Activated CD4-positive, CD25-positive, alpha-beta regulatory T cell treated with anti-CD3 and anti-CD28 coated beads, Interleukin-2, amount 50 U/mL, for 16 hours (primary cell): ENCODE measurements around the gene TFEB.

ENCODE experiments used
- DNase-seq: peaks from one replicate; pipeline ENCODE4 v3.0.0-alpha.2; 2020; ENCODE audit warnings: low read depth, low spot score

Gene TFEB

DNA sequence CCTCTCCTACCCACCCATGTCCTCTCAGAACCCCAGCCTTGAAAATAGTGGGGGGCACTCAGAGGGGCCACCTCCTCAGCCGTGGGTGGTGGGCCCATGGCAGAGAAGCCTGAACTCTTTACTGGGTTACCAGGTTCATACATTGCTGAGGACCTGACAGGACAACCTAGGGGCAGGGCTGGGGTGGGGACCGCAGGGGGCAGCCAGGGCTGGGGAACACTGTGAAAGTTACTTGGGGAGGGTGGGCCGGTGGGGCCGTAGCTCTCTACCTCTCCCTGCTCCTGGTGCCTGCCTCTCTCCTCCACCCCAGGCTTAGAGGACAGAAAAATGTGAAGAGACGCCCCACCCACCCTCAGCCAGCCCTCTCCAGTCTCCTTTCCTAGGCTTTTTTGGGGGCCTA is 81.7 kb downstream of the TFEB start:
- no peak for DNase-seq

DNA sequence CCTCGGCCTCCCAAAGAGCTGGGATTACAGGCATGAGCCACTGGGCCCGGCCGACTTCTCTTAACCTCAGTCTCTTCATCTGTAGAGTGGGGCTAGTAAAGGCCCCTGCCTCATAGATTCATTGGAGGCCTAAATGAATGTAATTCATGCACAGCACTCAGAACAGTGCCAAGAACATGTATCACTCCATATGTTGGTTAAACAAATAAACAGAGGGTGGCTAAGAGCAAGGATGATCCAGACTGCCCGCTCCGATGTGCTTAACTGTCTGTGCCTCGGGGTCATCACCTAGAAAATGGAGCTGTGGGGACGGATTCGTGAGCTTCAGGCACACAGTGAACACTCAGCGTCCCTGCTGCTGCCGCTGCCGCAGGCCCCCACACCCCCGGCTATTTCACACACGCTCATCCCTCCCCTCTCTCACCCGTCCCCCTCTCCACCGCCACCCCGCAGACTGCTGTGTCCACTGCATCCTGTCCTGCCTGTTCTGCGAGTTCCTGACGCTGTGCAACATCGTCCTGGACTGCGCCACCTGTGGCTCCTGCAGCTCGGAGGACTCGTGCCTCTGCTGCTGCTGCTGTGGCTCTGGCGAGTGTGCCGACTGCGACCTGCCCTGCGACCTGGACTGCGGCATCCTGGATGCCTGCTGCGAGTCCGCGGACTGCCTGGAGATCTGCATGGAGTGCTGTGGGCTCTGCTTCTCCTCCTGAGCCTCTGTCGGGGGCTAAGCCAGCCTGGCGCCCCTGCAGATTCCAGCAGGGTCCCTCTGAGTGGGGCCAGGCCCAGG is 82.3 kb downstream of the TFEB start:
- DNase-seq = no peak

DNA sequence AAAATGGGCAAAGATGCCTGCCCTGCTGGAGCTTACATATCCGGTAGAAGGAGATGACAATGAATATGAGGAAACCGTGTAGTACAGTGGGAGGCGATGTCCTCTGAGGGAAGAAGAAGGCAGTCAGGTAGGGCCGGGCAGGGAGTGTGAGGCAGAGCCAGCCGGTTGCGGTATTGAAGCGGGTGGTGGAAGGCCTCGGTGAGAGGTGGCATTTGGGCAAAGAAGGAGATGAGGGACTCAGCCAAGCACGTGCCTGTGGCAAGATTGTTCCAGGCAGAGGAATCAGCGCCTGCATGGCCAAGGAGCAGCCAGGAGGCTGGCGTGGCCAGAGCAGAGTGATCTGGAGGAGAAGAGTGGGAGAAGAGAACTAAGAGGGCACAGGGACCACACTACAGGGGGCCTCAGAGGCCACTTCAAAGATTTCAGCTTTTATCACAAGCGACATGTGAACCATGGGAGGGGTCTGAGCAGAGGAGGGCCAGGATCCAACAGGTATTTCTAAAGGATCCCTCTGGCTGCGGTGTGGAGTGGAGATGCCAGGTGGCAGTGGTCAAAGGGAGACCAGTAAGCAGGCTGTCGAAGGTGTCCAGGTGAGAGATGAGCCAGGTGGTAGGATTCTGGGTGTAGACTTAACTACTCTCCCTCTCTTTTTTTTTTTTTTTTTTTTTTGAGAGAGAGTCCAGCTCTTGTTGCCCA is 83.3 kb downstream of the TFEB start:
- DNase-seq = no peak

DNA sequence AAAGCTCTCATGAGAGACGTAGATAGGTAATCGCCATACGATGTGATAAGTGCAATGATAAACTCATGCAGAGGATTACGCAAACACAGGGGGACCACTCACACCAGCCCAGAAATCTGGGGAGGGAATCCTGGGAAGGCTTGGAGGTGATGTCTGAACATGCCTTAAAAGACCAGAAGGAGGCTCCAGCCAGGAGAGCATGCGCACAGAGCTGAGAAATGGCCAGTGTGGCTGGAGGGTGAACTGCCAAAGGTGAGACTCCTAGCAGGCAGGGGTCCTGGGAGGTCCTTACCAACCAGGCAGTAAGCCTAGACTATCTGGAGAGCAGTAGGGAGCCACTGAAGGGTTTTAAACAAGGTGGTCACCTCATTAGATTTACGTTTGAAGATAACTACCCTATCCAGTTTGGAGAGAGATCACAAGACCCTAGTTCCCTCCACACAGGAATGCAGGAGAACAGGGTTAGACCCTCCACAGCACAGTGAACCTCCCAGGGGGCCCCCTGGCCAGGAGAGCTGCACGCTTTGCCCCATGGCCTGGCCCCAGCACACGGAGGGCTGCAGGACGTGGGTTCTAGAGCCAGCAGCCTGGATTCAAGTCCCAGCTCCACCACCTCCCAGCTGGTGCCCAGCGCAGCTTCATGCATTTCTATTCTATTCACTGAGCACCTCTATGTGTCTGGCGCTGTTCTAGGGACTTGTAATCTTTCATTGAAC is 84.0 kb downstream of the TFEB start:
- no peak for DNase-seq

DNA sequence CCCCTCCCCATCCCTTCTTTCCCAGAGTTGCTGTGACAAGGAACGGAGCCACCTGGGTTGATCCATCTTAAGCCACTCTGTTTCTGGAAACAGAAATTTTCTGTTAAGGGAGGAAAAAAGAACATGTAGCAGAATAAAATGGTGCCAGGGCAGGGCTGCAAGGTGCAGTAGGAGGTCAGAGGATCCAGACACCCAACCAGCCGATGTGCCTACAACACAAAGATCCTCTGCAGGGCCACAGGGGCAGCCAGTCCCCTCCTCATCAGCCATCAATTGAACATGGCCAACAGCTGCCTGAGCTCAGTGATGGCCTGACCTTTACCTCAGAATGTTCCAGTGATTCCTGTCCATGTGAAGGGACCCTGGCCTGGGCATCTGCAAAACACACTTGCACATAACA is 85.3 kb downstream of the TFEB start:
- DNase-seq = no peak

DNA sequence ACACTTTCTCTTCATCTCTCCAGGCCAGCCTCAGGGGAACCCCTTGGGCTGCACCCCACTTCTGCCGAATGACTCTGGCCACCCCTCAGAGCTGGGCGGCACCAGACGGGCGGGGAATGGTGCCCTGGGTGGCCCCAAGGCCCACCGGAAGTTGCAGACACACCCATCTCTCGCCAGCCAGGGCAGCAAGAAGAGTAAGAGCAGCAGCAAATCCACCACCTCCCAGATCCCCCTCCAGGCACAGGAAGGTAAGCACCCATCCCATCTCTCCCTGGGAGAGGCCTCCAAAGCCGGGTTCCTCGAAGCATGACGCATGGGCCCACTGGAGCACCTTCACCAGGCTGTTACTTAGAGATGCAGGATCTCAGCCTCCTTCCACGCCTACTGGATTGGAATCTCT is 85.8 kb downstream of the TFEB start:
- no peak for DNase-seq

DNA sequence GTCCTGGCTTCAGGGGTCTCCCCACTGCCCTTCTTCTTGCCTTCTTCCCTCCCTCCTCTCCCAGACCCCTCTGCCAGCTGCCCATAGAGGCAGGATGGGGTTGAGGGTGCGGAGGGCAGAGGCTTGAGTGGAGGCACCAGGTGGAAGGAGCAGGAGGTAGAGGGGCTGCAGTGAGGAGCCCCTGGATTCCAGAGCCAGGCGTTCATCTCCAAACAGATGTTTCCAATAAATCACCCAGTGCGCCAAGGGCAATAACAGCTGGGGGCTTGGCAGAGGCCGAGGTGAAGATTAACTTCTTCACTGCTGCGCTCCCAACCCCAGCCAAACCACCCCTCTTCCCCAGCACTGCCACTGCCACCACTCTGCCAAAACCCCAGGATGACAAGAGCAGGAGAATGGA is 86.5 kb downstream of the TFEB start:
- no peak for DNase-seq

DNA sequence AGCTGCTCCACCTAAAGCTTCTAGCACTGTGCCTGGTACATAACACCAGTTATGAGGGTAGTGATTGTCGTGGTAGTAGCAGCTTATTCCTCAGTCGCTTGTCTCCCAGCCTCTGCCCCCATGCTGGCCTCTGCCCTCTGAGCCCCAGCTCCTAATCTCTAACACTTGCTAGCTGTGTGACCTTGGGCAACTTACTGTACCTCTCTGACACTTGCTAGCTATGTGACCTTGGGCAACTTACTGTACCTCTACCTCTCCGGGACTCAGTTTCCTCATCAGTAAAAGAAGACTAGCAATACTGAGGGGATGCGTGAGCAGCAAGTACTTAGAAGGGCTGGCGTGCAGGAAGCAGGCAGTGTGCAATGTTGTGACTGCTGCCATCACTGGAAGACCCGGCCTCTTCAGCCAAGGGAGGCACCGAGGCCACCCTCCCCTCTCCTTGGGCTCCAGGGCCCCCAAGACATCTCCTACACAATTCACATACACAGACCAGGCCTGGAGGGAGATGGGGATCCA is 87.3 kb downstream of the TFEB start:
- DNase-seq = no peak

DNA sequence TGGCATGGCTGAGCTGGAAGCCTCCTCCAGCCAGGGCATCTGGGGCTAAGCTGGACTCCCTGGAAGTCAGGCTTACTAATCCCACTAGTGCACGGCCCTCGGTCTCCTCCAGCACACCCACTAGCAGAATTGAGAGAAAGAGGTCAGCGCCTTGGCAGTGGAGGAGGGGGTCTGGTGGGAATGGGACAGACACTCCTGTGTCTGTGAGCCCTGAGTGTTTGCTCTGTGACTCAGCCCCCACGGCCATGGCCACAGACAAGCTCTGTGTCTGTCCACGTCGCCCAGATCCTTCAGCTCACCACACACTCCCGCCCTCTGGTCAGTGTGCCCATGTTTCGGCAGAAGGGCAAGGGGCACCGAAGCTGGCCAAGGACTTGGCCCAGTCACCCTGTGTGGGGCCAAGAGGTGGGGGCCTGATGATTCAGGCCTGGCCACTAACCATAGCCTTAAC is 88.3 kb downstream of the TFEB start:
- no peak for DNase-seq

DNA sequence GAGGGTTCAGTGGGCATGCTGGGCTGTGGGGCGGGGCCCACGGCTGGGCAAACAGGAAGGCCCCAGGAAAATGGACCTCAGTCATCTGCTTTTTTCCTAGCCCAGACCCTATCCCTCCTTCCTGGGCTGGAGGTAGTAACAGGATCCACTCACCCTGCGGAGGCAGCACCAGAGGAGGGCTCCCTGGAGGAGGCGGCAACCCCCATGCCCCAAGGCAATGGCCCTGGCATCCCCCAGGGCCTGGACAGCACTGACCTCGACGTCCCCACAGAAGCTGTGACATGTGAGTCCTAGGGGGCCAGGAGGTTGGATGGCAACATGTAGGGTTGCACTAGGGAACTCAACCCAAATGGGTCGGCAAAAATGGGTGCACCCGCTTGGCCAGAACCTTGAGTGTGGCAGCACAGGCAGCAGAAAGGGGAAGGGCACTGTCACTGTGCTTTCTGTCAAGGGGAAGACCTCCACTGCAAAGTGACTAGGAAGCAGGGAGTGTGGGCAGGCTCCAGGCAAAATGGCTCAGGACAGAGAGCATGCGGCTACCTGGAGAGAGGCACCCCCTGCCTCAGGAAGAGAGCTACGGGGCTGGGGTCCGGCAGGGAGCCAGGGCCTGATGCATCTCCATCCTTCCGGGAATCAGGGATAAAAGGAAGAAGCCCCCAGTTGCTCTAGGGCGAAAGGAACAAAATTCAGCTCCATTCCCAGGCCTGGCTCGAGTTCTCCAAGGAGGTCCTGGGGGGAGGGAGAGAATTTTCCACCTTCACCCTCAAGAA is 89.2 kb downstream of the TFEB start:
- no peak for DNase-seq

DNA sequence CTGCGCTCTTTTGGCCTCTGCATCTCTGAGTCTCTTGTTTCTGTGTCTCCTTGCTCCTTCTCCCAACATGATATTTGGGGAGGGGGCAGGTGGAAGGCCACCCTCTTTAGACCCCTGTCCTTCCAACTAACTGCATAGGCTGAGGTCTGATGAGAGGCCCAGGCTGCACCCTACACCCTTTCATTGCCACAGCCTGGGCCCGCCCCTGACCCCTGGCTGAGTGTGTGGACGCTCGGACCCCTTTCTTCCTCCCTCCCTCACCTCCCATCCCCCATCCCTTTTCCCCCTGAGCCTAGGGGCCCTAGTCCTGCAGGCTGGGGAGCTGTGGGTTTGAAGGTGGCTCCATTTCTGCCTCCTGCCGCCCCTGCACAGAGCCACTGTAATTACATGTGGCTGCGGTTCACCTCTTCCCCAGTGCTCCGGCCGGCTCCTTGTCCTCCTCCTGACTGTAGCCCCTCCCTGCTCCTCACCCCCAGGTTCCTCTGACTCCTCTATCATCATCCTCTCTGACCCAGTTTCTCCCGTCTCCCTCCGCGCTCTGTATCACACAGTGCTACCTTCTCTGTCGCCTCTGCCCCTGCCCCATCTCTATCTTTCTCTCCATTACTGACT is 90.3 kb downstream of the TFEB start:
- DNase-seq = no peak

DNA sequence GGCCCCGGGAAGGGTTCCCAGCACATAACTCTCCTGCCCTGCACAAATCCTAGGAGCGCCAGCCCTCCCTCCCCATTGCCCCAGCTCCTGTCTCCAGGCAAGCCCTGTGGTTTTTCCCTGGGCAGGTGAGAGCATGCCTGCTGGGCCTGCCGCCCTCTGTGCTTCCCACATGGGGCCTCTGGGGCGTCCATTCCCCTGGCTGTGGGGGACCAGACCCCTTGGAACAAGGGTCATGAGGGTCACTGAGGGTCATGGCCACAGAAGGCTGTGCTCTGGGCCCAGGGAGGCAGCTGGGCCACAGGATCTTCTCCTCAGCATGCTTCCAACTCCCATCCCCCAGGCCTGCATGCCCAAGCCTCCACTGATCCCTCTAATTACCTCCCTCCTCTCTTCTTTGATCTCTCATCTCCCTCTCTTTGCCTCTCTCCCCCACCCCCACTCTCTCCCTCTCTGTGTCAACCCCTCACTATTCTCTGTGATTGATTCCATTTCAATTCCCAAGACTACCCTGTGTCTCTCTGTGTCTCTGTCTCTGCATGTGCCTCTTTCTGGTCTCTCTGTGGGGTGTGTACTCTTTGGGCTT is 91.0 kb downstream of the TFEB start:
- DNase-seq = no peak

DNA sequence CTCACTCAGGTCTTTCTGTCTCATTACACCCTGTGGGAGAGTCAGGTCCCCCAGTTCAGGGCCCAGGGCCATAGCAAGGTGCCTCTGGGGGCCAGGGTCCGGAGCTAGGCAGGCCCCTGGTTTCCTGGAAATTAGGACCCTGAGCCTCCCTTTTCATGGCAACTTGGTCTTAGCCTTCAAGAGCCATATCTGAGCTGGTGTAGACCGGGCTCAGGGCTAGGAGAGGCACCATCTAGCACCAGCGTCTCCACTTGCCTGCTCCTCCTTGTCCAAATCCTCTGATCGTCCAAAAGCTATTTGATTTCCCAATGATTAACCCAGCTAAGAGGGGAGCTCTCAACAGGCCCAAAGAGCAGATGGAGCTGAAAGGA is 91.5 kb downstream of the TFEB start:
- DNase-seq = no peak

DNA sequence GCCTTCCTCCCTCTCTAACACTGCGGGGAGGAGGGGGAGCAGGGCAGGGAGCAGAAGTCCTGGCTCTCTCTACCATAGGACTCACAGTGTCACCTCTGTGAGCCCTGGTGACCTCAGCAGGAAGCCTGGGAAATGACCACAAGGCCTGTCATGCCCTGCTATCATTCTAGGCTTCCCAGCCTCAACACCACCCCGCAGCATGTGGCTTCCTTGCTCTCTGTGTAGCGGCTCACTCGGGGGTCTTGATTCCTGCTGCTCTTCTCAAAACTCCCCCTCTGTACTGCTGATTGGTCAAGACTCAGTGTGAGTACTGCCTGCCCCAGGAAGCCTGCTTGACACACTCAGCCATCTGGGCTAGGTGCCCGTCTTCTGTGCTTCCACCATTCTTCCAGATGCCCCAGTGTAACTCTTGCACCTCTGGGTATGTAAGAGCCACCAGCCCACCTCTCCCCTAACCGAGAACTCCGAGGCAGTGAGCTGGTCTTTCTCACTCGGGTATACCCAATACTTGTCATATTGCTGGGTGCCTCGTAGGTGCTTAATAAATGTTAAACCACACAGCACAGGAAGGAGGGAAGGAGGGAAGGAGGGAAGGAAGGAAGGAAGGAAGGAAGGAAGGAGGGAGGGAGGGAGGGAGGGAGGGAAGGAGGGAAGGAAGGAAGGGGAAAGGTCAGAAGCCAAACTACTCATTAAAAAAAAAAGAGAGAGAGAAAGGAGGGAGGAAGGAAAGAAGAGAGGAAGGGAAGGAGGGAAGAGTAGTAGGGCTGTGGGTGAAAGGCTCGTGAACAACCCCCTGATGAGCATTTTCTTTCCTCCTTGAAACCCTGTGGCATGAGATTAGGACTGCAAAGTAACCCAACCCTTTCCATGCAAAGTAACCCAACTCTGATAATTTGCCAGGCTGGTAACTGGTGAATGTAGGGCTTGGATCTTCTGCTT is 92.2 kb downstream of the TFEB start:
- DNase-seq = no peak

DNA sequence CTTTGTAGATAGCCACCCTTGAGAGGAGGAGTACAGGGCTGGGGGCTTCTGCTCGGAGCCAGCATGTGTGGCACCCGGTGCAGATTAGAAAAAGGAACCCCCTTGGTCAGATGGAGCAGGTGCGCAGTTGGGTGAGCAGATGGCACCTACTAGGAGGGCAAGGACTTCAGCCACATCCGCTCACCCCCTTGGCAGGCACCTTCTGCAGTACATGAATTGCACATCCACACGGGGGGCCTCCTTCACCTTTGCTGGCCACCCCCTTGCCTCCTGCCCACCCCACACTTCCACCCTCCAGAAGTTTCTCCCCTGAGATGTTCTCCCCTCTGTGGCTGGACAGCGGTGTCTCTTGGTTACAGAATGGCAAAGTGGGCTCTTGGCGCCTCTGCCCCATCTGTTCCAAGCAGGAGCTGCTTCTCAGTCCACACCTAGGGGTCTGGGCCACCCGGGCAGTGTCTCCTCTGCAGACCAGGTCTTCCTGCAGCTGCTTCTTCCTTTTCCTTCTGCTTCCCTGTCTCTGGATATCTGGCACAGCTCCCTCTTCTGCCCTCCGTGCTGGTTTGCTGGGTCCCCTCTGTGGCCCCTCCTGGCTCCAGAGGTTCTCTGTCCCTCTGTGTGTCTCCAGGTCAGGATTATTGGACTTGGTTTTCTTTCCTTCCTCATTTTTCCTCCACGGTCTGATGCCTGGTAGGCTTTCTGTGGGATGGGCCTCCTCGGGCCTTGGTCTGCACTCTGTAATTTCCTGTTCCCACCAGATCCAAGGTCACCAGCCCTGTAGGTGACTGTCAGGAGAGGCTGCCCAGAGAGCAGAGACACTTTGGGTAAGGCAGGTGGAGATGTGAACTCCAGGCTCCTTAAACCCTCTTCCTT is 93.1 kb downstream of the TFEB start:
- DNase-seq = no peak

DNA sequence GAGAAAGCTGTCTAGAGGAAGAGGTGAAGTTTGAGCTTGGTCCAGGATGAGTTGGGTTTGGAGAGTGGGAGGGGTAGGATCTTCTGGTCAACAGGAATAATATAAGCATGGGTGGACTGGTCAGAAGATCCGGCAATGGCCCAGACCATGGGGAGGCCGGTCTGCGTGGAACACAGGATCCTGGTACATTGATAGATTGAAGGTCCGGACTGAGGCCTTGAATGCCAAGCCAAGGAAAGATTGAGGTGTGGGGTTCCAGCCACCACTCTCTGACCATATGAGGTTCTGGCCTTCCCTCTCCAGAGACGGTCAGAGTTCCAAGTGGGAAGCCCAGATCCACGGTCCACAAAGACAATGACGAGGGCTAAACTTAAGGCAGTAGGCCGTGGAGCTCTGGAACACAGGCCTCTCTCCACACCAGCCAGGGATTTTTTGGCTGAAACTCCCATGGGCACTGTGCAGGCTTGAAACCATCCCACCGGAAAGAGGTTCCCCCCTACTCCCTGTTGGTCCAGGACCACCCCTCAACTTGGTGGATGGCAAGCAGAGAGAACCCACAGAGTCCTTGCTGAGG is 94.0 kb downstream of the TFEB start:
- DNase-seq = no peak

DNA sequence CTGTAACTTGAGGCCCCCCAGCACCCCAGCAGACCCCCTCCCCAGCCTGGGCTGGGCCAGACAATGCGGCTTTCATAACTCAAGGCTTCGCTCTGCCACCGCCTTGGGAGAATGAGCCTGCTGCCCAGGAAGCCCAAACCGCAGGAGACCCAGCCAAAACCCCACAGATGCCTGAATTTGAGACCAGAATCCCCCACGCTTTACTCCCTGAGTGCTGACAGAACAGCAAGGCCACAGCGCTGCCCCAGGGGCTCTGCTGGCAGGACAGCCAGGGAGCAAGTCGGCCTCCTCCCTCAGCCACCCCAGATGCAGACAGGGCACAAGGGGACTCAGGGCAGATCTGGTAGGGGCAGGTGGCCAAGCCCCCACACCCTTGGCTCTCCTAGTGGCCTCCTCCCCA is 95.0 kb downstream of the TFEB start:
- DNase-seq = no peak

DNA sequence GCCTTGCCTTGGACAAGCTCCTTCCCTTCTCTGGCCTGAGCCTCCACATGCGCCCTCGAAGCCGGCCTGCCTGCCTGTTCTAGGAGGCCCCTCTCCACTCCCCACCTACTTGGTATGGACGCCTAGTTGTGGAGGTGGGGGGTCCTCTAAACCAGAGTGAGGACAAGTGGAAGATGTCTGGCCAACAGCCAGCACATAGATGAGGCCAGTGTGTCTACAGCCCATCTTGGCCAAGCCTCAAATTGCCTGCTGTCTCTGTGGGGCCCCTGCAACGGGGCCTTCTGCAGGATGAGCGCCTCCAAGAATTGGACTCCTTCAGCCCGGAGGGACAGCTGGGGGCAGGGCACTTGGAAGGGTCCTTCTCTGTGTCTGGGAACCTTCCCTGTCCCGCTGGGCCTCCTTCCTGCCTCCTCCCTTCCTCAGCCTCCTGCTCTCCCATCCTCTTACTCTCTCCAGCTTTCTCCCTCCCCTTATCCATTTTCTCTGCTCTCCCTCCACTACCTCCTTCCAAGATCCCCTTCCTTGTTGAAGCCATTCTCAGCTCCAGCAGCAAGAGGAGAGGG is 95.5 kb downstream of the TFEB start:
- no peak for DNase-seq
